ENCODE results near the gene PLAA.
"Not testable (repeated sequence)": the region's sequence is repeated elsewhere in the genome, so short reads cannot be mapped to it uniquely, and the experiment has no call there.

The PLAA gene

GRCh38 chr9:26893030-26893676 lies 53.9 kb downstream of the PLAA start:
- H3K4me3 ChIP-seq (ENCODE audit: low read depth, low read length), result peak overlapping the region; percentile 98
- TF ChIP-seq, protein P1, sequence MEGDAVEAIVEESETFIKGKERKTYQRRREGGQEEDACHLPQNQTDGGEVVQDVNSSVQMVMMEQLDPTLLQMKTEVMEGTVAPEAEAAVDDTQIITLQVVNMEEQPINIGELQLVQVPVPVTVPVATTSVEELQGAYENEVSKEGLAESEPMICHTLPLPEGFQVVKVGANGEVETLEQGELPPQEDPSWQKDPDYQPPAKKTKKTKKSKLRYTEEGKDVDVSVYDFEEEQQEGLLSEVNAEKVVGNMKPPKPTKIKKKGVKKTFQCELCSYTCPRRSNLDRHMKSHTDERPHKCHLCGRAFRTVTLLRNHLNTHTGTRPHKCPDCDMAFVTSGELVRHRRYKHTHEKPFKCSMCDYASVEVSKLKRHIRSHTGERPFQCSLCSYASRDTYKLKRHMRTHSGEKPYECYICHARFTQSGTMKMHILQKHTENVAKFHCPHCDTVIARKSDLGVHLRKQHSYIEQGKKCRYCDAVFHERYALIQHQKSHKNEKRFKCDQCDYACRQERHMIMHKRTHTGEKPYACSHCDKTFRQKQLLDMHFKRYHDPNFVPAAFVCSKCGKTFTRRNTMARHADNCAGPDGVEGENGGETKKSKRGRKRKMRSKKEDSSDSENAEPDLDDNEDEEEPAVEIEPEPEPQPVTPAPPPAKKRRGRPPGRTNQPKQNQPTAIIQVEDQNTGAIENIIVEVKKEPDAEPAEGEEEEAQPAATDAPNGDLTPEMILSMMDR (IDR thresholded peaks at IDR 0.05; ENCODE audit: borderline replicate concordance, insufficient read depth, low read depth, low read length), result no peak

GRCh38 chr9:26892251-26893029 lies 54.6 kb downstream of the PLAA start, which contains the start of gene CAAP1:
CAAP1 (minus strand) TSS chr9:26892802; CDS start chr9:26892715, 87 bp downstream.
- TF ChIP-seq, protein P1 (IDR thresholded peaks at IDR 0.05; ENCODE audit: borderline replicate concordance, insufficient read depth, low read depth, low read length), result peak; percentile 50; the same call in 1 of the 2 replicates
- peak within 1 kb of the TSS; percentile 98 for H3K4me3 ChIP-seq (ENCODE audit: low read depth, low read length)

GRCh38 chr9:26891726-26892125 lies 55.3 kb downstream of the PLAA start:
- peak overlapping the region; percentile 98 for H3K4me3 ChIP-seq (ENCODE audit: low read depth, low read length)
- TF ChIP-seq, protein P1 (IDR thresholded peaks at IDR 0.05; ENCODE audit: borderline replicate concordance, insufficient read depth, low read depth, low read length), result no peak

DNA sequence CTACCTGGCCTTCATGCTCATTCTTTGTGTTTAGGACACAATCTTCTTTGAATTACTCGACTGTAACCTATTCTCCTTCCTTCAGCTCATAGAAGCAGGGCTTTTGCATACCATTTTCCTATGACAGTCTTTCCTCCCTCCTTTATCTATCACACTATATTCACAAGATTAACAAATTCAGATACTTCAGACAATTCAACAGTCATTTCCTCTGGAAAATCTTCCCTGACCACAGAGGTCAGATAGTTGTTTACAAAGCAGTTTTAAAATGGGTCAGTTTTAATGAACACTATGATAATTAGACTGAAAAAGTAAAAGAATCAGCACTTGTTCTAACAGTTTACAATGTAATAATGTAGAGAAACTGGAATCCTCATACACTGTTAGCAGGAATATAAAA lies 58.8 kb downstream of the PLAA start:
- no peak overlapping the region for H3K4me3 ChIP-seq (ENCODE audit: low read depth, low read length)
- TF ChIP-seq, protein P1 (IDR thresholded peaks at IDR 0.05; ENCODE audit: borderline replicate concordance, insufficient read depth, low read depth, low read length), result no peak

DNA sequence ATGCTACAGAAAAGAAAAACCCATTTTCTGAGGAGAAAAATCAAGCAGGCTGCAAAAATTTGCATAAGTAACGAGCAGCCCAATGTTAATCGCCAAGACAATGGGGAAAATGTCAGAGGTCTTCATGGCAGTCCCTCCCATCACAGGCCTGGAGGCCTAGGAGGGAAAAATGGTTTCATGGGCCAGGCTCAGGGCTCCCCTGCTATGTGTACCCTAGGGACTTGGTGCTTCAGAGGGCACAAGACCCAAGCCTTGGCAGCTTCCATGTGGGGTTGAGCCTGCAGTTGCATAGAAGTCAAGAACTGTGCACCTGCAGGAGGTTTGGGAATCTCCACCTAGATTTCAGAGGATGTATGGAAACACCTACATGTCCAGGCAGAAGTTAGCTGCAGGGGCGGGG lies 64.9 kb downstream of the PLAA start:
- no peak overlapping the region for H3K4me3 ChIP-seq (ENCODE audit: low read depth, low read length)

DNA sequence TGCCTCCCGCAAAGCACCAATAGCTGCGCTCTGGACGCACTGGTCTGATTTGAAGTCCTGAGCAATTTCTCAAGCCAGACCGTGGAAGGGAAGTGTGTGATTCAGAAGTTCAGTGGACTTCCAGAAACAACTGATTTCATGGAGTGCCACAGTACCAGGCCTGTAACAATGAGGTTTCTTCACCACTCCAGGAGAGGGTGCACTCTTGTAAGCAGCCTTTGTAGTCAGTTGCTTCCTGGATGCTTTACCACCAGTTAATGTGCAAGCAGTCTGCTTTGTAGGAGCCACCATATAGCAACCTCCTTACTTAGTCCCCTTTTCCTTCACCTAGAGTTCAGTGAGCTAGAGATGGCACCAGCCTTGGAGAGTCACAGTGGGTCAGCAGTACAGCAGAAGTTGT lies 66.8 kb downstream of the PLAA start:
- TF ChIP-seq, protein P1 (IDR thresholded peaks at IDR 0.05; ENCODE audit: borderline replicate concordance, insufficient read depth, low read depth, low read length), result no peak
- no peak overlapping the region for H3K4me3 ChIP-seq (ENCODE audit: low read depth, low read length)

More for the DNA sequence above, 64.9 kb downstream of the PLAA start:
- TF ChIP-seq, protein P1 (IDR thresholded peaks at IDR 0.05; ENCODE audit: borderline replicate concordance, insufficient read depth, low read depth, low read length), result no peak

GRCh38 chr9:26875155-26875554 lies 71.9 kb downstream of the PLAA start:
- not testable (repeated sequence) for H3K4me3 ChIP-seq (ENCODE audit: low read depth, low read length)

Data from GM12875 (cell line).